Measurements from ENCODE around the gene CBY3. TPM values are rescaled to one million over a fixed set of nuclear protein-coding genes. Genes with fewer than 3 reads are reported as not detected.
A peak's percentile ranks its signal among the peaks of the same experiment; 100 is the strongest.
"Not testable (repeated sequence)": the region's sequence is repeated elsewhere in the genome, so short reads cannot be mapped to it uniquely, and the experiment has no call there.

Gene CBY3
- polyA plus RNA-seq, 3 donors: not detected

GRCh38 chr5:179698935-179699615 is 18.2 kb upstream of the CBY3 start, which contains the start of gene CANX:
CANX (plus strand) TSS chr5:179698967; CDS start chr5:179705682, 6,715 bp downstream.
- Histone ChIP-seq H4K20me1 (ENCODE audit: insufficient read depth, low read length) (peaks cover 40% of the 10 kb centered on the region), H3K27me3 (ENCODE audit: control insufficient read depth in 2 of 2, insufficient read depth in 2 of 2, low read length in 2 of 2) (no peaks in the 10 kb centered on the region), H2AFZ (ENCODE audit: insufficient read depth, low read depth, low read length, poor library complexity, severe bottlenecking) (peak within 1 kb of the TSS; percentile 89), H3K36me3 (replicated peaks in 1 of 2; ENCODE audit: control insufficient read depth in 1 of 2, insufficient read depth in 2 of 2, low read length in 2 of 2) (peaks cover 5 to 11% of the 10 kb centered on the region in 2 donors), H3K27ac (ENCODE audit: low read depth in 1 of 2, low read length in 2 of 2) (peak within 1 kb of the TSS; percentile 99), H3K9me3 (replicated peaks in 1 of 2; ENCODE audit: control insufficient read depth in 1 of 2, insufficient read depth in 1 of 2, low read length in 2 of 2) (no peaks in the 10 kb centered on the region), H3K4me2 (replicated peaks; ENCODE audit: extremely low read depth, low read length, poor library complexity, severe bottlenecking) (peak within 1 kb of the TSS; percentile 83), H3K9ac (ENCODE audit: insufficient read depth, low read length, poor library complexity, severe bottlenecking) (peak within 1 kb of the TSS; percentile 100), H3K4me1 (ENCODE audit: control insufficient read depth in 1 of 2, insufficient read depth in 2 of 2, low read length in 2 of 2) (peaks cover 50 to 70% of the 10 kb centered on the region in 2 donors), H3K4me3 (replicated peaks in 1 of 3; ENCODE audit: low read depth in 2 of 3, low read length in 3 of 3) (peak within 1 kb of the TSS; percentile 81 to 96 (median 91)), H3K79me2 (ENCODE audit: insufficient read depth, low read length) (peaks cover 63% of the 10 kb centered on the region)
- H3K27me3 Mint-ChIP-seq (ENCODE audit: low read depth in 3 of 3): peaks cover 0 to 2% (median 0%) of the 10 kb centered on the region in 3 donors
- under 1% methylated on average over 55 of the region's 58 CpGs for WGBS (ENCODE audit: insufficient coverage)
- H3K4me3 Mint-ChIP-seq: peak within 1 kb of the TSS; percentile 94 to 97
- no peaks in the 10 kb centered on the region for H3K9me3 Mint-ChIP-seq
- intact Hi-C loops (cut with micrococcal nuclease): loop anchor here (1.0 to 10.0 kb wide), 4 partner anchors 20 to 120 kb away; partner anchors contain the start of genes MAML1 (in 2 of the 2) and HNRNPH1 (in 1 of the 2)
- DNase-seq: no peak
- TF ChIP-seq CTCF (IDR thresholded peaks at IDR 0.05): no peak
- H3K27ac Mint-ChIP-seq: peak within 1 kb of the TSS; percentile 96 to 100 (median 100)
- H3K4me1 Mint-ChIP-seq: peaks cover 57% of the 10 kb centered on the region
- peaks cover 5 to 23% of the 10 kb centered on the region in 2 donors for H3K36me3 Mint-ChIP-seq

GRCh38 chr5:179697993-179698934 is 17.4 kb upstream of the CBY3 start:
- Histone ChIP-seq H3K4me2 (replicated peaks; ENCODE audit: extremely low read depth, low read length, poor library complexity, severe bottlenecking) (peak overlapping the region; percentile 83), H3K9ac (ENCODE audit: insufficient read depth, low read length, poor library complexity, severe bottlenecking) (peak overlapping the region; percentile 100), H3K36me3 (replicated peaks in 1 of 2; ENCODE audit: control insufficient read depth in 1 of 2, insufficient read depth in 2 of 2, low read length in 2 of 2) (peaks cover 0 to 4% of the 10 kb centered on the region in 2 donors), H3K27ac (ENCODE audit: low read depth in 1 of 2, low read length in 2 of 2) (peak overlapping the region; percentile 99), H3K9me3 (replicated peaks in 1 of 2; ENCODE audit: control insufficient read depth in 1 of 2, insufficient read depth in 1 of 2, low read length in 2 of 2) (no peaks in the 10 kb centered on the region), H2AFZ (ENCODE audit: insufficient read depth, low read depth, low read length, poor library complexity, severe bottlenecking) (peak overlapping the region; percentile 89), H3K4me3 (replicated peaks in 1 of 3; ENCODE audit: low read depth in 2 of 3, low read length in 3 of 3) (peak overlapping the region; percentile 55 to 91 (median 81)), H4K20me1 (ENCODE audit: insufficient read depth, low read length) (peaks cover 31% of the 10 kb centered on the region), H3K27me3 (ENCODE audit: control insufficient read depth in 2 of 2, insufficient read depth in 2 of 2, low read length in 2 of 2) (no peaks in the 10 kb centered on the region), H3K79me2 (ENCODE audit: insufficient read depth, low read length) (peaks cover 54% of the 10 kb centered on the region), H3K4me1 (ENCODE audit: control insufficient read depth in 1 of 2, insufficient read depth in 2 of 2, low read length in 2 of 2) (peaks cover 50 to 73% of the 10 kb centered on the region in 2 donors)
- H3K4me3 Mint-ChIP-seq: peak overlapping the region; percentile 94 to 97
- DNase-seq: peak; percentile 98 to 100 (median 99)
- TF ChIP-seq CTCF (IDR thresholded peaks at IDR 0.05): no peak
- peak overlapping the region; percentile 96 to 100 (median 100) for H3K27ac Mint-ChIP-seq
- intact Hi-C loops (cut with micrococcal nuclease): loop anchor here (2.0 to 10.0 kb wide), 3 partner anchors 19 to 73 kb away; partner anchors contain the start of genes MAML1 (in 2 of the 2) and HNRNPH1 (in 1 of the 2)
- H3K27me3 Mint-ChIP-seq (ENCODE audit: low read depth in 3 of 3): peaks cover 0 to 2% (median 0%) of the 10 kb centered on the region in 3 donors
- H3K36me3 Mint-ChIP-seq: peaks cover 0 to 15% of the 10 kb centered on the region in 2 donors
- no peaks in the 10 kb centered on the region for H3K9me3 Mint-ChIP-seq
- 1% methylated on average over 66 of the region's 72 CpGs for WGBS (ENCODE audit: insufficient coverage)
- H3K4me1 Mint-ChIP-seq: peaks cover 54% of the 10 kb centered on the region

- Histone ChIP-seq H3K4me2 (replicated peaks; ENCODE audit: extremely low read depth, low read length, poor library complexity, severe bottlenecking) (peak overlapping the region; percentile 75), H2AFZ (ENCODE audit: insufficient read depth, low read depth, low read length, poor library complexity, severe bottlenecking) (peak overlapping the region; percentile 89), H3K9ac (ENCODE audit: insufficient read depth, low read length, poor library complexity, severe bottlenecking) (peak overlapping the region; percentile 100), H3K4me1 (ENCODE audit: control insufficient read depth in 1 of 2, insufficient read depth in 2 of 2, low read length in 2 of 2) (peaks cover 50 to 73% of the 10 kb centered on the region in 2 donors), H3K27ac (ENCODE audit: low read depth in 1 of 2, low read length in 2 of 2) (peak overlapping the region; percentile 91 to 99), H4K20me1 (ENCODE audit: insufficient read depth, low read length) (peaks cover 24% of the 10 kb centered on the region), H3K4me3 (replicated peaks in 1 of 3; ENCODE audit: low read depth in 2 of 3, low read length in 3 of 3) (peak overlapping the region in 2 of 3 experiments; percentile 55 to 91), H3K79me2 (ENCODE audit: insufficient read depth, low read length) (peaks cover 47% of the 10 kb centered on the region)
- H3K27me3 ChIP-seq (ENCODE audit: control insufficient read depth in 2 of 2, insufficient read depth in 2 of 2, low read length in 2 of 2); H3K36me3 Mint-ChIP-seq; DNase-seq; H3K27me3 Mint-ChIP-seq (ENCODE audit: low read depth in 3 of 3); H3K9me3 Mint-ChIP-seq; H3K36me3 ChIP-seq (replicated peaks in 1 of 2; ENCODE audit: control insufficient read depth in 1 of 2, insufficient read depth in 2 of 2, low read length in 2 of 2); H3K9me3 ChIP-seq (replicated peaks in 1 of 2; ENCODE audit: control insufficient read depth in 1 of 2, insufficient read depth in 1 of 2, low read length in 2 of 2): not testable (repeated sequence)
- intact Hi-C loops (cut with micrococcal nuclease): loop anchor here in 1 of 2 donors (10.0 kb wide), 1 partner anchor 73 kb away; the partner anchor contains the start of gene HNRNPH1
- peak overlapping the region; percentile 94 to 97 for H3K4me3 Mint-ChIP-seq
- H3K4me1 Mint-ChIP-seq: peaks cover 51% of the 10 kb centered on the region
- H3K27ac Mint-ChIP-seq: peak overlapping the region; percentile 96 to 100 (median 100)
- WGBS (ENCODE audit: insufficient coverage): 81% methylated on average over 4 of the region's 15 CpGs
These were observed 16.7 kb upstream of the CBY3 start for GRCh38 chr5:179697543-179697942.
